Hepatocyte (in vitro differentiated cells): ENCODE measurements around the gene CROCC2.

Experiments used
- EZH2 ChIP-seq: fragments of 200-600 bp; sonication (generic); IDR thresholded peaks from 2 replicates; pipeline ENCODE4 v1.6.1; 2016; ENCODE audit warnings: antibody characterized with exemption, mild to moderate bottlenecking, borderline replicate concordance
- EZH2phosphoT487 ChIP-seq: fragments of 200-600 bp; sonication (generic); IDR thresholded peaks from one replicate; pipeline ENCODE4 v1.6.1; 2018; ENCODE audit warnings: antibody characterized with exemption, mild to moderate bottlenecking, low read depth, moderate library complexity; ENCODE audit not compliant: unreplicated experiment, severe bottlenecking
- TF ChIP-seq, protein P1 (sequence below): fragments of 200-600 bp; sonication (generic); IDR thresholded peaks from 2 replicates; pipeline ENCODE4 v1.5.1; 2016; ENCODE audit warnings: antibody characterized with exemption, mild to moderate bottlenecking; ENCODE audit not compliant: poor library complexity

DNA sequence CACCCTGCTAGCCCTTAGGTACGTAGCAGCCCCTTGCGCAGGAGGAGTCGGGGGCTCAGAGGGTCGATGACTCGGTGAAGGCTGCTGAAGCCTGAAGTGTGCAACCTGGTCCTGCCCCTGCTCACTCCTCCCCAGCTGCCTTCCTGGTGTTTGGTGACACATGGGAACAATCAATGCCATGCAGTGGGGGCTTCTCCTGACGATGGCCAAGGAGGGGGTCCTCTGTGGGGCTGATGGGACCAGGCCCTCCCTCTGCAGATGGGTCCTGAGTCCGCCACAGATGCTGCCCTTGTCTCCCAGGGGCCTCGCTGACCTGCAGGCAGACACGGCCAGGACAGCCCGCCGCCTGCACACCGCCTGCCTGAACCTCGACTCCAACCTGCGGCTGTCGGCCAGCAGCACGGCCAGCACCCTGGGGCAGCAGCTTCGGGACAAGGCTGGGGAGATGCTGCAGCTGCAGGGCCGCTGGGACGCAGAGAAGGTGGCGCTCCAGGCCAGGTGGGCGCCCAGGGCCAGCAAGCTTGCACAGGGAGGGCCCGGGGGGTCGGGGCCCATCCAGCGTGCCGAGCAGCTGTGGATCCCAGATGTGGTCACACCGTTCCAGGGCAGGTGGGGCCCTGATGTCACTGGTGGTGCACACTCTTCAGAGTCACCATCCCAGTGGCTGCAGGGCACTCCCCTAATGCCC is 24.6 kb downstream of the CROCC2 start:
- TF ChIP-seq, protein P1, sequence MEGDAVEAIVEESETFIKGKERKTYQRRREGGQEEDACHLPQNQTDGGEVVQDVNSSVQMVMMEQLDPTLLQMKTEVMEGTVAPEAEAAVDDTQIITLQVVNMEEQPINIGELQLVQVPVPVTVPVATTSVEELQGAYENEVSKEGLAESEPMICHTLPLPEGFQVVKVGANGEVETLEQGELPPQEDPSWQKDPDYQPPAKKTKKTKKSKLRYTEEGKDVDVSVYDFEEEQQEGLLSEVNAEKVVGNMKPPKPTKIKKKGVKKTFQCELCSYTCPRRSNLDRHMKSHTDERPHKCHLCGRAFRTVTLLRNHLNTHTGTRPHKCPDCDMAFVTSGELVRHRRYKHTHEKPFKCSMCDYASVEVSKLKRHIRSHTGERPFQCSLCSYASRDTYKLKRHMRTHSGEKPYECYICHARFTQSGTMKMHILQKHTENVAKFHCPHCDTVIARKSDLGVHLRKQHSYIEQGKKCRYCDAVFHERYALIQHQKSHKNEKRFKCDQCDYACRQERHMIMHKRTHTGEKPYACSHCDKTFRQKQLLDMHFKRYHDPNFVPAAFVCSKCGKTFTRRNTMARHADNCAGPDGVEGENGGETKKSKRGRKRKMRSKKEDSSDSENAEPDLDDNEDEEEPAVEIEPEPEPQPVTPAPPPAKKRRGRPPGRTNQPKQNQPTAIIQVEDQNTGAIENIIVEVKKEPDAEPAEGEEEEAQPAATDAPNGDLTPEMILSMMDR = no peak
- TF ChIP-seq EZH2 (no peak), EZH2phosphoT487 (no peak)
